HG03097 (cell line): ENCODE results near the gene HMCN1.
A peak's percentile ranks its signal among the peaks of the same experiment; 100 is the strongest.
"Not testable (repeated sequence)": the region's sequence is repeated elsewhere in the genome, so short reads cannot be mapped to it uniquely, and the experiment has no call there.

Experiments
- ATAC-seq: cut with Tn5 transposase; IDR thresholded peaks from one replicate; pipeline ENCODE4 v1.9.1; 2021; ENCODE audit not compliant: unreplicated experiment, low FRiP score

The HMCN1 gene

GRCh38 chr1:186183970-186184628 is 449.9 kb downstream of the HMCN1 start:
- ATAC-seq = peak; percentile 65

- not testable (repeated sequence) for ATAC-seq
Measured at GRCh38 chr1:186186251-186186650, 452.1 kb downstream of the HMCN1 start.

- ATAC-seq = peak; percentile 66
Measured at GRCh38 chr1:186187601-186188000, 453.4 kb downstream of the HMCN1 start.

GRCh38 chr1:186188004-186188539 is 453.9 kb downstream of the HMCN1 start:
- peak; percentile 8 for ATAC-seq

GRCh38 chr1:186188736-186189135 is 454.5 kb downstream of the HMCN1 start:
- ATAC-seq = no peak

- ATAC-seq = no peak
Measured at GRCh38 chr1:186189156-186189555, 455.0 kb downstream of the HMCN1 start.

- no peak for ATAC-seq
Measured at GRCh38 chr1:186191511-186191910, 457.3 kb downstream of the HMCN1 start.

GRCh38 chr1:186193224-186193623 is 459.0 kb downstream of the HMCN1 start:
- no peak for ATAC-seq

GRCh38 chr1:186194107-186194756 is 460.0 kb downstream of the HMCN1 start:
- ATAC-seq = peak; percentile 83

GRCh38 chr1:186195377-186195931 is 461.3 kb downstream of the HMCN1 start:
- no peak for ATAC-seq

GRCh38 chr1:186202271-186202764 is 468.1 kb downstream of the HMCN1 start:
- ATAC-seq = no peak

GRCh38 chr1:186202776-186203175 is 468.6 kb downstream of the HMCN1 start:
- ATAC-seq = no peak

GRCh38 chr1:186206048-186206570 is 471.9 kb downstream of the HMCN1 start:
- ATAC-seq = no peak

GRCh38 chr1:186207391-186208085 is 473.3 kb downstream of the HMCN1 start:
- ATAC-seq = no peak

GRCh38 chr1:186208405-186209129 is 474.4 kb downstream of the HMCN1 start:
- no peak for ATAC-seq

- ATAC-seq = no peak
Measured at GRCh38 chr1:186210258-186210657, 476.1 kb downstream of the HMCN1 start.

- not testable (repeated sequence) for ATAC-seq
Measured at GRCh38 chr1:186211583-186211982, 477.4 kb downstream of the HMCN1 start.

- ATAC-seq = peak; percentile 78
Measured at GRCh38 chr1:186212568-186213224, 478.5 kb downstream of the HMCN1 start.

GRCh38 chr1:186213225-186213607 is 479.0 kb downstream of the HMCN1 start:
- no peak for ATAC-seq

GRCh38 chr1:186214791-186215190 is 480.6 kb downstream of the HMCN1 start:
- no peak for ATAC-seq
